Fibroblast of lung (primary cell): Measurements from ENCODE around the gene GUCA1A. TPM values are rescaled to one million over a fixed set of nuclear protein-coding genes. Genes with fewer than 3 reads are reported as not detected.
"Not testable (repeated sequence)": the region's sequence is repeated elsewhere in the genome, so short reads cannot be mapped to it uniquely, and the experiment has no call there.

Source experiments
- DNase-seq, 2 donors: peaks; one replicate each; pipeline versions ENCODE4 v3.0.0 to v3.0.0-alpha.2; 2010; ENCODE audit warnings: low read depth in 2 of 2
- H2AFZ ChIP-seq: 2 replicates; pipeline ENCODE4 v1.5.1; 2012; ENCODE audit warnings: low read length, control low read depth, inconsistent platforms
- H3K27ac ChIP-seq: 2 replicates; pipeline ENCODE4 v1.5.1; 2011; ENCODE audit warnings: low read length, control low read depth; ENCODE audit not compliant: insufficient read depth
- H3K27me3 ChIP-seq: 2 replicates; pipeline ENCODE4 v1.5.1; 2011; ENCODE audit warnings: mild to moderate bottlenecking, low read length; ENCODE audit not compliant: control insufficient read depth, insufficient read depth
- H3K36me3 ChIP-seq: 2 replicates; pipeline ENCODE4 v1.5.1; 2011; ENCODE audit warnings: low read length; ENCODE audit not compliant: control insufficient read depth, insufficient read depth
- H3K4me1 ChIP-seq: 2 replicates; pipeline ENCODE4 v1.5.1; 2011; ENCODE audit warnings: low read length; ENCODE audit not compliant: control insufficient read depth, insufficient read depth; ENCODE audit errors: extremely low read depth
- H3K4me2 ChIP-seq: 2 replicates; pipeline ENCODE4 v1.5.1; 2011; ENCODE audit warnings: low read length, control low read depth; ENCODE audit not compliant: insufficient read depth; ENCODE audit errors: extremely low read depth
- H3K4me3 ChIP-seq, 4 experiments: fragments of 200-600 bp in 1 of 4; sonication (generic) in 1 of 4; replicated peaks in 1 of 4; 2 replicates each; pipeline ENCODE4 v1.5.1; 2011 to 2016; ENCODE audit warnings: low read length in 4 of 4, low read depth in 3 of 4, mild to moderate bottlenecking in 3 of 4, control low read depth in 2 of 4, inconsistent platforms in 1 of 4, mixed read lengths in 1 of 4; ENCODE audit not compliant: insufficient read depth in 1 of 4; ENCODE audit errors: control extremely low read depth in 1 of 4
- H3K79me2 ChIP-seq: 2 replicates; pipeline ENCODE4 v1.5.1; 2012; ENCODE audit warnings: mild to moderate bottlenecking, low read length, inconsistent platforms; ENCODE audit not compliant: control insufficient read depth, insufficient read depth
- H3K9ac ChIP-seq: 2 replicates; pipeline ENCODE4 v1.5.1; 2011; ENCODE audit warnings: mild to moderate bottlenecking, low read length, control low read depth; ENCODE audit not compliant: insufficient read depth
- H3K9me3 ChIP-seq: 2 replicates; pipeline ENCODE4 v1.5.1; 2012; ENCODE audit warnings: low read depth, low read length; ENCODE audit not compliant: control insufficient read depth, insufficient read depth
- H4K20me1 ChIP-seq: 2 replicates; pipeline ENCODE4 v1.5.1; 2011; ENCODE audit warnings: low read length; ENCODE audit not compliant: control insufficient read depth, insufficient read depth; ENCODE audit errors: extremely low read depth
- EZH2 ChIP-seq: IDR thresholded peaks from 2 replicates; pipeline ENCODE4 v1.5.1; 2012; ENCODE audit warnings: low read length, control low read depth, mild to moderate bottlenecking; ENCODE audit errors: missing control alignments
- polyA plus RNA-seq, 2 donors: library from polyadenylated mRNA; depleted of rRNA in 1 of 2; stranded (reverse) in 1 of 2; unstranded in 1 of 2; fragments of >200 nt; gene quantifications; 2 replicates each; pipeline ENCODE4 v1.2.1, GENCODE V29; 2011 to 2012; ENCODE audit warnings: missing spikeins in 1 of 2
- total RNA-seq: library from RNA; depleted of rRNA; stranded (reverse); fragments of >200 nt; gene quantifications from 2 replicates; pipeline ENCODE4 v1.2.1, GENCODE V29; 2014
- TF ChIP-seq, protein P1 (sequence below), 2 donors: IDR thresholded peaks in 1 of 2; conservative IDR thresholded peaks in 1 of 2; 1 replicate in 1 of 2; 2 replicates in 1 of 2; pipeline ENCODE4 v1.5.1; 2011 to 2012; ENCODE audit warnings: low read length in 2 of 2, control low read depth in 1 of 2, inconsistent platforms in 1 of 2, low read depth in 1 of 2, mild to moderate bottlenecking in 1 of 2

GUCA1A gene
- total and polyA plus RNA-seq, 2 donors (not counting 1 experiment from before 2014, with no cell fraction given) = 0.16 to 0.33 TPM

DNA sequence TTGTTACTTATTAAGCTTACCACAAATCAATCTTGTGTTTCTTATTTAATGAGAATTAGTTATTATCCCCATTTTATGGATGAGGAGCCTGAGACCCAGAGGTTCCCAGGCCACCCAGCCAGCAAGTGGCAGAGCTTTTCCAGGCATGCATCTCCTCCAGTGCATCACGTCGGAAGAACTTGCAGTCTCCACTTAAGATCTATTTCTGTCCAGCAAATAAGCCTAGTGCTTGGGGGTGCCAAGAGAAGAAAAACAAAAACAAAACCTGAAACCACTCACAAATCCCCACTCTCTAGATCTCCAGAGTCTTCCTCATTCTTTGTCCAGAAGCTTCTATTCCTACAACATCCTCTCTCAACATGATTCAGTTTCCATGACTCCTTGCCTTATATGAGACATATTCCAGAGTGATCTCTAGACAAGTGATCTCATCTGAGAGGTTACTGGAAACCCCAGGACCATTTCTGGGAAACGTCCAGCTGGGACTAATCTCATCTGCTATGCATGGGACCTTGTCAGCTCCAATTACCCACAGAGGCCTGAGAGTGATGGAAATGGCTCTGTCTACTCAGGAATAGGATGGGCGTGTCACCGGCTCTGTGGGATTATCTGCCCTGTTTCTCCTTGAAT, 17.5 kb downstream of the GUCA1A start:
- no peak for TF ChIP-seq EZH2
- TF ChIP-seq, protein P1, sequence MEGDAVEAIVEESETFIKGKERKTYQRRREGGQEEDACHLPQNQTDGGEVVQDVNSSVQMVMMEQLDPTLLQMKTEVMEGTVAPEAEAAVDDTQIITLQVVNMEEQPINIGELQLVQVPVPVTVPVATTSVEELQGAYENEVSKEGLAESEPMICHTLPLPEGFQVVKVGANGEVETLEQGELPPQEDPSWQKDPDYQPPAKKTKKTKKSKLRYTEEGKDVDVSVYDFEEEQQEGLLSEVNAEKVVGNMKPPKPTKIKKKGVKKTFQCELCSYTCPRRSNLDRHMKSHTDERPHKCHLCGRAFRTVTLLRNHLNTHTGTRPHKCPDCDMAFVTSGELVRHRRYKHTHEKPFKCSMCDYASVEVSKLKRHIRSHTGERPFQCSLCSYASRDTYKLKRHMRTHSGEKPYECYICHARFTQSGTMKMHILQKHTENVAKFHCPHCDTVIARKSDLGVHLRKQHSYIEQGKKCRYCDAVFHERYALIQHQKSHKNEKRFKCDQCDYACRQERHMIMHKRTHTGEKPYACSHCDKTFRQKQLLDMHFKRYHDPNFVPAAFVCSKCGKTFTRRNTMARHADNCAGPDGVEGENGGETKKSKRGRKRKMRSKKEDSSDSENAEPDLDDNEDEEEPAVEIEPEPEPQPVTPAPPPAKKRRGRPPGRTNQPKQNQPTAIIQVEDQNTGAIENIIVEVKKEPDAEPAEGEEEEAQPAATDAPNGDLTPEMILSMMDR (conservative IDR thresholded peaks at IDR 0.05 in 1 of 2, IDR thresholded peaks at IDR 0.05 in 1 of 2; ENCODE audit: low read depth in 1 of 2, low read length in 2 of 2) = no peak

DNA sequence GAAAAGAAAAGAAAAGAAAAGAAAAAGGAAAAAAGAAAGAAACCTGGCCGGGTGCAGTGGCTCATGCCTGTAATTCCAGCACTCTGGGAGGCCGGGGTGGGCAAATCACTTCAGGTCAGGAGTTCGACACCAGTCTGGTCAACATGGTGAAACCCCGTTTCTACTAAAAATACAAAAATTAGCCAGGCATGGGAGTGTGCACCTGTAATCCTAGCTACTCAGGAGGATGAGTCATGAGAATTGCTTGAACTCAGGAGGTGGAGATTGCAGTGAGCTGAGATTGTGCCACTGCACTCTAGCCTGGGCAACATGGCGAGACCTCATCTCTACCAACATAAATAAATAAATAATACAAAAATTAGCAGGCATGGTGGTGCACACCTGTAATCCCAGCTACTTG, 19.2 kb downstream of the GUCA1A start:
- not testable (repeated sequence) for H3K9ac ChIP-seq, H3K4me2 ChIP-seq, DNase-seq, H3K79me2 ChIP-seq, H3K9me3 ChIP-seq, H2AFZ ChIP-seq, H3K36me3 ChIP-seq, H4K20me1 ChIP-seq, H3K4me3 ChIP-seq, H3K27me3 ChIP-seq, H3K27ac ChIP-seq, H3K4me1 ChIP-seq

More for the DNA sequence above, 17.5 kb downstream of the GUCA1A start:
- Histone ChIP-seq H3K36me3 (no peaks in the 10 kb centered on the region), H2AFZ (no peak overlapping the region), H3K4me2 (no peak overlapping the region), H3K9me3 (no peaks in the 10 kb centered on the region), H3K27ac (no peak overlapping the region), H3K27me3 (no peaks in the 10 kb centered on the region), H3K9ac (no peak overlapping the region), H4K20me1 (no peaks in the 10 kb centered on the region), H3K4me1 (peaks cover 2% of the 10 kb centered on the region), H3K79me2 (no peaks in the 10 kb centered on the region), H3K4me3 (no peak overlapping the region)
- peak; percentile 78 to 79 for DNase-seq

DNA sequence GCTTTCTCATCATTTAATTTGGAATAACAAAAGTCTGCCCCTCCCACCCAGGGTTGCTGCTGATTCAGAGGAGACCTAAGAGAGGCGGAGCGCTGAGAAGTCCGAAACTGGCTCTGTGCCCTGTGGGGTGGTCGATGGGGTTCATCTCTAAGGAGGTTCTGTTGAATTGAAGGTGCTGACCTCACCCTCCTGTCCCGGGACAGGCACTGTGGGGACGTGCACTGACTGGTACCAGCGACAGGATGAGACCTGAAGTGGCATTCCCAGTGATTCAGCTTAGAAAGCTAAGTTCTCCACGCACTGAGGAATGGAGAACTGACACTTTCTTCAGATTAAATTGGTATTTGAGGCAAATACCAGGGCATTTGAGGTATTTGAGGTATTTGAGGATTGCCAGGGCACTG, 20.3 kb downstream of the GUCA1A start:
- Histone ChIP-seq H3K27ac (no peak overlapping the region), H3K4me3 (no peak overlapping the region), H3K79me2 (no peaks in the 10 kb centered on the region), H4K20me1 (no peaks in the 10 kb centered on the region), H3K9ac (no peak overlapping the region), H2AFZ (no peak overlapping the region), H3K4me2 (no peak overlapping the region), H3K27me3 (no peaks in the 10 kb centered on the region), H3K4me1 (peaks cover 7% of the 10 kb centered on the region), H3K36me3 (no peaks in the 10 kb centered on the region), H3K9me3 (no peaks in the 10 kb centered on the region)
- TF ChIP-seq EZH2 = no peak
- TF ChIP-seq, protein P1 (conservative IDR thresholded peaks at IDR 0.05 in 1 of 2, IDR thresholded peaks at IDR 0.05 in 1 of 2; ENCODE audit: low read depth in 1 of 2, low read length in 2 of 2) = no peak
- DNase-seq = peak; percentile 16 to 45
